DND-41 (cell line): ENCODE data around the gene RNPEP.
A peak's percentile ranks its signal among the peaks of the same experiment; 100 is the strongest.

Experiments used
- ATAC-seq: fragments of 200-7000 bp; cut with Tn5 transposase; 3 replicates; pipeline ENCODE4 v1.9.1; 2021; ENCODE audit warnings: low read depth; ENCODE audit not compliant: insufficient read depth
- DNase-seq: peaks from one replicate; pipeline ENCODE4 v3.0.0-alpha.2; 2020
- H2AFZ ChIP-seq: 2 replicates; pipeline ENCODE4 v1.6.0; 2012; ENCODE audit warnings: low read depth, low read length
- H3K27ac ChIP-seq: 2 replicates; pipeline ENCODE4 v1.5.1; 2012; ENCODE audit warnings: low read length, inconsistent platforms
- H3K27me3 ChIP-seq: fragments of 200-600 bp; sonication (generic); 2 replicates; pipeline ENCODE4 v1.6.0; 2012; ENCODE audit warnings: low read length, mild to moderate bottlenecking, inconsistent platforms; ENCODE audit not compliant: insufficient read depth, poor library complexity
- H3K36me3 ChIP-seq: 2 replicates; pipeline ENCODE4 v1.5.1; 2012; ENCODE audit warnings: low read length, inconsistent platforms; ENCODE audit not compliant: insufficient read depth
- H3K4me1 ChIP-seq: 2 replicates; pipeline ENCODE4 v1.5.1; 2012; ENCODE audit warnings: mild to moderate bottlenecking, low read length; ENCODE audit not compliant: insufficient read depth
- H3K4me2 ChIP-seq: 2 replicates; pipeline ENCODE4 v1.6.0; 2012; ENCODE audit warnings: mild to moderate bottlenecking, moderate library complexity, low read length, inconsistent platforms; ENCODE audit not compliant: insufficient read depth
- H3K4me3 ChIP-seq, 2 experiments: fragments of 200-600 bp in 1 of 2; shearing (Covaris generic) in 1 of 2; 2 replicates each; pipeline ENCODE4 v1.5.1; 2012 to 2016; ENCODE audit warnings: inconsistent platforms in 2 of 2, low read length in 2 of 2, mild to moderate bottlenecking in 2 of 2, low read depth in 1 of 2, moderate library complexity in 1 of 2
- H3K79me2 ChIP-seq: 2 replicates; pipeline ENCODE4 v1.6.0; 2012; ENCODE audit warnings: low read length, inconsistent platforms; ENCODE audit not compliant: insufficient read depth
- H3K9ac ChIP-seq: 2 replicates; pipeline ENCODE4 v1.6.0; 2012; ENCODE audit warnings: low read depth, mild to moderate bottlenecking, inconsistent platforms, low read length, moderate library complexity
- H3K9me3 ChIP-seq: 2 replicates; pipeline ENCODE4 v1.5.1; 2012; ENCODE audit warnings: low read length, moderate library complexity, mild to moderate bottlenecking, inconsistent platforms; ENCODE audit not compliant: insufficient read depth, severe bottlenecking
- H4K20me1 ChIP-seq: 2 replicates; pipeline ENCODE4 v1.6.0; 2012; ENCODE audit warnings: low read length; ENCODE audit not compliant: insufficient read depth
- CTCF ChIP-seq: IDR thresholded peaks from 2 replicates; pipeline ENCODE4 v1.5.1; 2012; ENCODE audit warnings: borderline replicate concordance, low read length, moderate library complexity, mild to moderate bottlenecking; ENCODE audit not compliant: poor library complexity, severe bottlenecking; ENCODE audit errors: extremely low read depth
- EZH2 ChIP-seq: IDR thresholded peaks from 3 replicates; pipeline ENCODE4 v1.6.1; 2012; ENCODE audit warnings: borderline replicate concordance, low read depth, mild to moderate bottlenecking, moderate library complexity, low read length, inconsistent platforms; ENCODE audit not compliant: severe bottlenecking

RNPEP gene

GRCh38 chr1:201968202-201968925 is 14.1 kb upstream of the RNPEP start:
- Histone ChIP-seq H3K79me2 (no peaks in the 10 kb centered on the region), H4K20me1 (no peaks in the 10 kb centered on the region; the same call in 1 of the 2 replicates), H2AFZ (no peak overlapping the region), H3K9me3 (no peaks in the 10 kb centered on the region), H3K27me3 (no peaks in the 10 kb centered on the region), H3K27ac (no peak overlapping the region), H3K4me2 (no peak overlapping the region), H3K4me1 (no peaks in the 10 kb centered on the region), H3K9ac (no peak overlapping the region), H3K36me3 (peaks cover 67% of the 10 kb centered on the region), H3K4me3 (no peak overlapping the region)
- TF ChIP-seq CTCF (no peak), EZH2 (no peak)
- DNase-seq, result no peak
- no peak for ATAC-seq

GRCh38 chr1:201970334-201971159 is 11.9 kb upstream of the RNPEP start:
- DNase-seq, result no peak
- TF ChIP-seq CTCF (no peak), EZH2 (no peak)

GRCh38 chr1:201982082-201982622 is 296 bp upstream of the RNPEP start:
- Histone ChIP-seq H3K4me3 (peak overlapping the region; percentile 75 to 92), H3K9ac (peak overlapping the region; percentile 94)
- ATAC-seq, result peak; percentile 77

More at GRCh38 chr1:201970334-201971159, 11.9 kb upstream of the RNPEP start:
- H3K9ac ChIP-seq, result no peak overlapping the region
- no peak for ATAC-seq
- no peaks in the 10 kb centered on the region for H3K79me2 ChIP-seq
- no peaks in the 10 kb centered on the region; the same call in 1 of the 2 replicates for H4K20me1 ChIP-seq
- H3K36me3 ChIP-seq, result peaks cover 50% of the 10 kb centered on the region
- H3K4me3 ChIP-seq, result no peak overlapping the region
- H2AFZ ChIP-seq, result no peak overlapping the region
- no peaks in the 10 kb centered on the region for H3K4me1 ChIP-seq
- H3K27ac ChIP-seq, result no peak overlapping the region
- H3K9me3 ChIP-seq, result no peaks in the 10 kb centered on the region
- H3K4me2 ChIP-seq, result no peak overlapping the region
- no peaks in the 10 kb centered on the region for H3K27me3 ChIP-seq

More at GRCh38 chr1:201982082-201982622, 296 bp upstream of the RNPEP start:
- peak overlapping the region; percentile 91 for H2AFZ ChIP-seq
- peak overlapping the region; percentile 73 for H3K27ac ChIP-seq
- H3K9me3 ChIP-seq, result no peaks in the 10 kb centered on the region
- H3K4me1 ChIP-seq, result peaks cover 30% of the 10 kb centered on the region
- no peaks in the 10 kb centered on the region for H3K27me3 ChIP-seq
- no peaks in the 10 kb centered on the region; the same call in 1 of the 2 replicates for H3K36me3 ChIP-seq
- peak overlapping the region; percentile 100 for H3K4me2 ChIP-seq
- peaks cover 33% of the 10 kb centered on the region for H3K79me2 ChIP-seq
- H4K20me1 ChIP-seq, result no peaks in the 10 kb centered on the region
- DNase-seq, result peak; percentile 75
- TF ChIP-seq CTCF (no peak), EZH2 (no peak)
